GM19035 (cell line): ENCODE measurements around the gene COX10.
"Not testable (repeated sequence)": the region's sequence is repeated elsewhere in the genome, so short reads cannot be mapped to it uniquely, and the experiment has no call there.

Source experiments
- ATAC-seq: cut with Tn5 transposase; IDR thresholded peaks from one replicate; pipeline ENCODE4 v1.9.1; 2021; ENCODE audit not compliant: unreplicated experiment

The COX10 gene

DNA sequence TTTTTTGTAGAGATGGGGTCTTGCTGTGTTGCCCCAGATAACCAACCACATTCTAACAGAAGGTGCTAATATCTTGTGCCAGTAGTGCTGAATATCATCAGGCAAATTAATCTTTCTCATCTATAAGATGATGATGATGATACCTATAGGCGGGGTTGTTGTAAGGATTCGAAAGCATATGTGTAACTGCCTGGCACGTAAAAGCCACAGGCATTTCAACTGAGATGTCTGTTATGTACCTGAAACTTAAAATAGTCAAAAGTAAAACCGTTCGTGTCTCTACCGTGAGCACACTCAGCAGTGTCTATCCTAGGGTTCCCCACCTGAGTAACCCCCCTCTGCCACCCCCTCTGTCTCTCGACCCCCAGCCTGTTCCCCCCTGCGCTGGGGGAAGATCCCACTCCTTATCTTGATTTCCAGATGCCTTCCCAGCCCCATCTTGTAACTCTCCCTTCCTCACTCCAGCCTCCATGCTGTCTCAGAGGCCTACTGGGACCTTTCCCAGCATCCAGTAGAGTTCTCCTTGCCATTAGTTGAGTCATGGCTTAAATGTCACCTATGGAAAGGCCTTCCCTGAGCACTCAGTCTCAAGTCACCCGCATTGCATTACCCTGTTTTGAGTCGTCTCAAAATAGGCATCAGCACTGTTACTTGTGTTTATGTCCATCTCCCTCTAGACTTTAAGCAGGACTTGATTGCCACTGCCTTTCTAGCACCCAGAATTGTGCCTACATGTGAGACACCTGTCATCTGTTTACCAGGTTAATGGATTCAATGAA lies 133.3 kb downstream of the COX10 start:
- ATAC-seq: no peak

DNA sequence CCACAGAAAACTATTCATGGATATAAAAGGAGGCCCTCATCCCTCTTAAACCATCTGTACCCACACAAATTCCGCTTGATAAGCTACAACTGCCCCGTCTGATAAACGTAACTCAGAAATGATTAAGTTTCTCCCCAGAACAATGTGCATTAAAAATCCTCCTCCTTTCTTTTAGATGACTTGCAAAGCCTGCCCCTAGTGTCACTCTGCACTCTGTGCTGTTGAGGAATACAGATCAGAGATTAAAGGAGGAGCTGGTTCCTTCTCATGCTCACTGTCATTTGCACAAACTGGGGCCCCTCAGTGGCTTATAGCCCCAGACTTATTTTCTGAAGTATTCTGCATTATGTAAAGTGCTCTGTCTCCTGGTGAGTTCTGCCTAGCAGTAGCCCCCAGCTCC lies 134.1 kb downstream of the COX10 start:
- ATAC-seq: no peak

DNA sequence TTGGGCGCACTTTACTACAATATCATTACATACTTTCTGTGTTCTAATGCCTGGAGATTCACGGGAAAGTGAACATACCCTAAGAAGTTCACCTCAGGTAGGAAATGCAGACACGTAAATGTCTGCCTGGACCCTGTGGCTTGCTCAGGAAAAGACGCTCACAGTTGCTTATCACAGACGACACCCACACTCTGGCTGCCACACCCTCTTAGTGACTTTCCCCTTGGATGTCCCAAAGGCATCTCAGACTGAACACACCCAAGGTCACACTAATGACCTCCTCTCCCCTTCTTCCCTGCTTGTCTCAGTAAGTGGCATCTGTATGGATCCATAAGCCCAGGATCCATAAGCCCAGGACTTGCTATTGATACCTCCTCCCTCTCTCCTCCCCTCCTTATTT lies 134.8 kb downstream of the COX10 start:
- no peak for ATAC-seq

DNA sequence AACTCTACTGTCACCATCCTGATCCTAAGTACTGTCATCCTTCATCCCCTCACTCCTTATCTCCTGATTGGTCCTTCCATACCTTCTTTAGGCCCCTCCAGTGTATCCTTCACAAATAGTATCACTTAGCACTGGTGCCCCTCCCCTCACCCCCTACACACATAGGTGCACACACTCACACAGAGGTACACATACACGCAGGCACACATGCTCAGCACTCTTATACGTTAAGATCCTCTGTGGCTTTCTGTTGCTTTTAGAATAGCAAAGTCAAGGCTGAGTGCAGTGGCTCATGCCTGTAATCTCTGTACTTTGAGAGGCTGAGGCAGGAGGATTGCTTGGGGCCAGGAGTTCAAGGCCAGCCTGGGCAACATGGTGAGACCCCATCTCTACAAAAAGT lies 135.2 kb downstream of the COX10 start:
- no peak for ATAC-seq

DNA sequence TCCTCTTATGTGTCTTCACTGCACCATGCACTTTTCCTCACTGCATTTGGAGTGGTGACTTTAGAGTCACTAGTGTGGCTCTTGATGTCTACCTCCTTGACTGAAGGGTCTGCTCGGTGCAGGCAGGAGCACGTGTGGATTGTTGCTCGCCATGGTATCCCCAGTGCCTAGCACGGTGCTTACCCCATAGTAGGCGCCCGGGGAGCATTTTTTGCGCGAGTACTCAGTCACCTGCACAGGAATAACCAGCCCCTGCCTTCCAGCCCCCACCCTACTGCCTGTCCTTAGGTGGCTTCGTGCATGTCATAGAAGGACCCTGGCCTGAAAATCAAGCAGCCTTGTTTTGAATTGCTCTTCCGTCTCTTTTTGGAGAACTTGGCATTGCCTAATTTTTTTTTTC lies 136.1 kb downstream of the COX10 start:
- no peak for ATAC-seq

DNA sequence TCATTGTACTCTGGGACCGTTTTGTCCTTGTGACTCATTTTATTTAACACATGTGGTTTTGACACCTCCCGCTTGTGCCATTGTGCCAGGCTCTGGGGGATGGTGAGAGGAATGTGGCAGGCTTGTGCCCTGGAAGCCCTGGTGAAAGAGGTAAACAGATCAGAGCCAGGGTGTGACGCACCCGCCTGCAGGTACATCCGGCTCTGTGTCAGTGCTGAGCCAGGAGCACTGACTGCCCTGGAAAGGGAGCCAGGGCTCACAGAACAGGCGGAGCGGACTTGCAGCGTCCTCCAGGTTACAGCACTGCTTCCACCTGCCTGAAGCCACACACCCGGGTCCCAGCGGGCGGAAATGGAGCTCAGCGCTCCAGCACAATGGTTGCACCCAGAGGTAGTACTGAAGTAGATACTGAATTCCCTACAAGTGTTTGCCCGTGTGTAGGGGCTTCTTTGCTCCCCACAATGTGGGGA lies 136.7 kb downstream of the COX10 start:
- ATAC-seq: no peak

DNA sequence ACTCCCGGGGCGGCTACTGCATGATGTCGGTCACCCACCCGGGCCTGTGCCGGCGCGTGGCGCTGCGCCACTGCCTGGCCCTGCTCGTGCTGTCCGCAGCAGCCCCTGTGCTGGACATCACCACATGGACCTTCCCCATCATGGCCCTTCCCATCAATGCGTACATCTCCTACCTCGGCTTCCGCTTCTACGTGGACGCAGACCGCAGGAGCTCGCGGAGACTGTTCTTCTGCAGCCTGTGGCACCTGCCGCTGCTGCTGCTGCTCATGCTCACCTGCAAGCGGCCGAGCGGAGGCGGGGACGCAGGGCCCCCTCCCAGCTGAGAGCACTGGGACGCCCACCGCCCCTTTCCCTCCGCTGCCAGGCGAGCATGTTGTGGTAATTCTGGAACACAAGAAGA lies 137.6 kb downstream of the COX10 start:
- ATAC-seq: no peak

DNA sequence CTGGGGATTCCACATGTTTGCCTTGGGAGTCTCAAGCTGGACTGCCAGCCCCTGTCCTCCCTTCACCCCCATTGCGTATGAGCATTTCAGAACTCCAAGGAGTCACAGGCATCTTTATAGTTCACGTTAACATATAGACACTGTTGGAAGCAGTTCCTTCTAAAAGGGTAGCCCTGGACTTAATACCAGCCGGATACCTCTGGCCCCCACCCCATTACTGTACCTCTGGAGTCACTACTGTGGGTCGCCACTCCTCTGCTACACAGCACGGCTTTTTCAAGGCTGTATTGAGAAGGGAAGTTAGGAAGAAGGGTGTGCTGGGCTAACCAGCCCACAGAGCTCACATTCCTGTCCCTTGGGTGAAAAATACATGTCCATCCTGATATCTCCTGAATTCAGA lies 138.5 kb downstream of the COX10 start:
- ATAC-seq: no peak

DNA sequence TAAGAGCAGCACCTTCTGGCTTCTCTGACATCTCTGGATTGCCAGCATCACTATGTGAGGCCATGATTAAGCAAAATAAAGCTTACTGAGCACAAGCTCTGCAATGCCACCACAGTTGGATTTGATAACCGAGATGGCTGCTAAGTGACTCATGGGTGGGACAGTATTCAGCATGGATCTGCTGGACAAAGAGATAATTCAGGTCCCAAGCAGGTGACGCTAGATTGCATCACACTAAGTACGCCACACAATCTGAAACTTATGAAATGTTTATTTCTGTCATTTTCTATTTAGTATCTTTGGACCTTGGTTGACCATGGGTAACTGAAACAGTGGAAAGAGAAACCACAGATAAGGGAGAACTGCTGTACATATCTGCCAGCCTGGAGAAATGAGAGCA lies 139.9 kb downstream of the COX10 start:
- no peak for ATAC-seq

DNA sequence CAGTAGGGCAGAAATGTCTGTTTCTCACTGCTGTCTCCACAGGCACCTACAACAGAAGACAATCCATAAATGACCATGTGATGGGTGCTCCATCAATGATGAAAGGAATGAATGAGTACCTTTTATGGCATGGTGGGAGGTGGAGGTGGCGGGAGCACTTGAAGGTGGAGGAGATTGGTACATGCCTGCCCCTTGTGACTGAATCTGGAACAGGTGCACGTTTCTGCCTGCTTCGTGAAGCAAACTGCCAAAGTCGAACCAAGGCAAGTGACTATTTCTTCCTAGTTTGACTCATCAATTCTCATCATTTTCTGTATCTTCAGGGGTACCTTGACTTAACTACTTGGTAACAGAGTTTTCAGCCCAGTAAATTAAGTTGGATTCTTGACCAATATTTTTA lies 141.9 kb downstream of the COX10 start:
- no peak for ATAC-seq

DNA sequence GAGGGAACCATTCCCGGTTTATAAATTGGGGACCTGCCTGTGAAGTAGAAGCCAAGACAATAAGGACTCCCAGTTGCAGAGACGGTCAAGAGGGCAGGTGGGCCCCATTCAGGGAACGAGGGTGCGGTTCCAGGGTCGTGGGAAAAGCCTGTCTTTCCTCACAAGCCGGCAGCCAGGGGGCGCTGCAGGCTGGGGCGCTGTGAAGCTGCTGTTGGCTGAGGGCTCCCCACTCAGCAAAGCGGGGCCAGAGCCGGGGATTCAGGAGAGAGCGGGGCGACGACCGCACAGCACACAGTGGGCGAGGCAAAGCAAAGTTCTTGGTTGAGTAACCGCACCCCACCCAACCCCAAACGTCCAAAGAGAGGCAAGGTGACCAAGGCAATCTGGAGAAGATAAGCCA lies 142.5 kb downstream of the COX10 start:
- ATAC-seq: no peak

DNA sequence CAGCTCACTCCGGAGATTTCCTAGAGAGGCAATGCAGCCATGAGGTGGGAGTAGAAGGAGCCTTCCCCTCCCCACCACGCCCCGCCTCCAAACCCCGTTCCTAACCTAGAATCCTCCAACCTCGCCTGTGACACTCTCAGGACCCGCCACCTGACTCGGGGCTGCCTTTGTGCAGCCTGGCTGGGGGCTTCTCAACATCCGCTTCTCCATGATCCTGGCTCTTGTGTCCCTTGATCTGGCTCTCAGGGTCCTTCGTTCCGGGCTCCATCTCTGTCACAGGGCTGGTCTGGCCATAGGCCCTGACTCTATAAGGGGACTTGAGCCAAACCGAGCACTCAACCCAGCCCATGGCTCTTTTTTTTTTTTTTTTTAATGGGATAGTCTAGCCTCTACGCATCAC lies 143.1 kb downstream of the COX10 start:
- no peak for ATAC-seq

DNA sequence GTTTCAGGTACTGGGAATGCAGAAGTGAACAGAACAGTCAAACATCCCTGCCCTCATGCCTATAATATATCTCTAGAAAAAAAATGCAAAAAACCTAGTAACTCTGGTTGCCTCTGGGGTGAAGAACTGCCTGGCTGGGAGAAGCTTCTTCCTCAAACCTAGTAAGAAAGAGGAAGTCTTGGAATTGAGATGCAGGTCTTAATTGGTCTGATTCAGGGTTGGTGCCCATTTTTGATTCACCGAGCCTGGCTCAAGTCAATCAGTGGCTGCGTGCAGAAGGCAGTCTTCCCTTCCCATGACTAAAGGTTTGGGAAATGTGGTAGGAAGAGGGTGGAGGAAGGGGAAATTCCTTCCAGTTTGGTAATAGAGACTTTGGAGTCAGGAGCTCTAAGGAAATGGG lies 145.0 kb downstream of the COX10 start:
- ATAC-seq: no peak

DNA sequence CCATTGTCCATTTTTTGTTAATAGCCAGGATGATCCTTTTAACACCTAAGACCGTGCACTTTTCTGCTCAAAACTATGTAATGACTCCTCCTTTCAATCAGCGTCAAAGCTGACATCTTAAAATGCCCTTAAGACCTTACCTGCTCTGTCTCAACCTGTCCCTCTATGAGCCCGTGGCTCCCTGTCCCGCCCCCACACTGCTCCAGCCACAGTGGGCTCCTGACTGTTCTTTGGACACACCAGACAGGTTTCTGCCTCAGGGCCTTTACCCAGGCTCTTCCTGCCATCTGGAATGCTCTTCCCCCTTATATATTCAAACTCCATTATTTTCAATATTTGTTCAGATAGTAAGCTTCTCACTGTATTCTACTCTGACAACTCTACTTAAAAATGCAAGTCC lies 153.3 kb downstream of the COX10 start:
- ATAC-seq: no peak

DNA sequence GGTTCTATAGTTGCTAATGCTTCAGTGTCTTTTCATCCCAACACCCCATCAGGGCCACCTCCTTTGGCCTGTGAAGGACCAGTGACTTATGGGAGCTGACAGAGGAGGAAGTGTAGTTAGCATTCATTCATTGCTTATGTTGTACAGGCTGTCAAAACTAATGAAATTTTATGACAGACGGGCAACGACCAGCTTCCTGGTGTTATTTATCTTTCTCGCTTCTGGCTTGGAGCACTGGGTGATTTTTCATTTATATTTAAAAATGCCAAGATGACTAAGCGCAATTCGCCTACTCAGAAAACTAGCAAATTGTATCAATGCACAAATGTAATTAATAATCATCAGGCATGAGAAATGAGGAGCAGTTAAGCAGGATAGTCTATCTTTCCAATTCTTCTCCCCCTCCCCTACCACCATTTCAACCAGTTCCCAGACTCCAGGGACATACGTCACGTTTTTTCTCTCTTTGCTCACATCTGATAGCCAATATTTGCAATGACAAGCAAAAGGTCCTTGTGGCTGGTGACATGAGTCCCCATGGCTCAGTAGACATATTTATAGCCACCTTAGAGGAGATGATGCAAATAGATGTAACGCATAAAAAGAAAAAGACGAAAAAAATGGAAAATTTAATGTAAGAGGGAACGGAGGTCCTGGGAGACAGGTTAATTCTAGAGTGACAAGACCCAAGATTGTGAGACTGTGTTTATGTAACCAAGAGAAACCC lies 156.1 kb downstream of the COX10 start:
- no peak for ATAC-seq

DNA sequence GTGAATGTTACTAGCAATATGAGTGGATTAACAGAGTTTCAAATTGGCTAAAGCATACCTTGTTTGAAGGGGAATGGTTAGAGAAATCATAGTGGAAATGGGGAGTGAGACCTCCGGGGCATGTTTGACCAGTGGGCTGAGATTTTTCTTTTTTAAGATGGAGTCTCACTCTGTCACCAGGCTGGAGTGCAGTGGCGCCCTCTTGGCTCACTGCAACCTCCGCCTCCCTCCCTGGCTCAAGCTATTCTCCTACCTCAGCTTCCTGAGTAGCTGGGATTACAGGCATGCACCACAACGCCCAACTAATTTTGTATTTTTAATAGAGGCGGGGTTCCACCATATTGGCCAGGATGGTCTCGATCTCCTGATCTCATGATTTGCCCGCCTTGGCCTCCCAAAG lies 157.7 kb downstream of the COX10 start:
- no peak for ATAC-seq

DNA sequence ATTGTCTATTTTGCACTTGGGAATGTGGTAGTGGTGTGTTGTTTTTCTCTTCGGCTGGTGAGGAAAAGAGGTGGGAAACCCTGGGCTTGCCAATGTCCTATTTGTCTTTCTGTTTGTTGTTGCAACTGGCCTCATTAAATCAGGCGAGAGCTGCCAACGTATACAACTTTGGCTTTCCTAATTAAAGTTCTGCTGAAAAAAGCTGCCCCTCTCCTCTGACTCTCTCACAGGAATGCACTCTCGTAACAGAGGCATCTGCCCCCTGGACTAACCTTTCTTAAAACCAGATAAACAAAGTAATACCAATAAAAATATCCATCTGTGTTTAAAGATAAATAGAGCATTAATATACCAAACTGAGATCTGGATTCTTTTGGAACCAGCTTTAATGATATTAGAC lies 159.6 kb downstream of the COX10 start:
- ATAC-seq: no peak

DNA sequence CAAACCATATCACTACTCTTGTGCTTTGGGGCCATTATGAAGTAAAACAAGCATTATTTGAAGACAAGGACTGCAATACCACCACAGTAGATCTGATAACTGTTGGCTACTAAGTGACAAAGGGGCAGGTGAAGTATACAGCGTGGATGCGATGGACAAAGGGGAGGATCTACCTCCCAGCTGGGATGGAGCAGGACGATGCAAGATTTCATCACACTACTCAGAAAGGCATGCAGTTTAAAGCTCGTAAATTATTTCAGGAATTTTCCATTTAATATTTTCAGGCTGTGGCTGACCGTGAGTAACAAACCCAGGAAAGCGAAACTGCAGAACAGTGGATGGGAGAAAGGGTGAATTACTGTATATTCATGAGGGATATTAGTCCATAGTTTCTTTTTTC lies 161.9 kb downstream of the COX10 start:
- ATAC-seq: not testable (repeated sequence)

DNA sequence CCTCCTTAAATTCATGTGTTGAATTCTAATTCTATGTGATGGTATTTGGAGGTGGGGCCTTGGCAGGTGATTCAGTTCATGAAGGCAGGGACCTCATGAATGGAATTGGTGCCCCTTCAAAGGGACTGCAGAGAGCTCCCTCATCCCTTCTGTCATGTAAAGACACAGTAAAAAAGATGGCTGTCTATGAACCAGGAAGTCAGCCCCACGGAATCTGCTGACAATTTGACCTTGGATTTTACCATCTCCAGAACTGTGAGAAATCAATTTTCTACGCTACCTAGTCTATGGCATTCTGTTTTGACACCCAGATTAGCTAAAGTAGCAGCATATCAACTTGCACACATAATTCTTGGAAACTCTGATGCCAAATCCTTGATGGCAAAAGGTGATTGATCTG lies 165.7 kb downstream of the COX10 start:
- ATAC-seq: not testable (repeated sequence)

DNA sequence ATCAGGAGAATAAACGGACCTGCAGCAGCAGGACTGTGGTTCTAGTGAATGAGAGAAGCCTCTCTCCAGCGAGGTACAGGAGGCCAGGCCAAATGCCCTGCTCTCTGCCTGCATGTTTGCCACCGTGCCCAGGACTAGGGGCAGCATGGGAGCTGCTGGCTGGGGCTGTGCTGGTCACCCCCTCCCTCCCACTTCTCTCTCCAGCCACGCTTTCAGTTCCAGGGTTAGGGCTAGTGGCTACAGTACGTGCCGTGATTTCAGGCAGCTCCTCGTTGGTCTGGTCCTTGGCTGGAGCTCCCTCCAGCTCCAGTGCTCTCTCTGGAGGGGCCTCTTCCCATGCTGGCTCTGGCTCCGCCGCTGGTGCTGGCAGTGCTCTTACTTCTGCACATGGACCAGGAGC lies 166.7 kb downstream of the COX10 start:
- not testable (repeated sequence) for ATAC-seq

DNA sequence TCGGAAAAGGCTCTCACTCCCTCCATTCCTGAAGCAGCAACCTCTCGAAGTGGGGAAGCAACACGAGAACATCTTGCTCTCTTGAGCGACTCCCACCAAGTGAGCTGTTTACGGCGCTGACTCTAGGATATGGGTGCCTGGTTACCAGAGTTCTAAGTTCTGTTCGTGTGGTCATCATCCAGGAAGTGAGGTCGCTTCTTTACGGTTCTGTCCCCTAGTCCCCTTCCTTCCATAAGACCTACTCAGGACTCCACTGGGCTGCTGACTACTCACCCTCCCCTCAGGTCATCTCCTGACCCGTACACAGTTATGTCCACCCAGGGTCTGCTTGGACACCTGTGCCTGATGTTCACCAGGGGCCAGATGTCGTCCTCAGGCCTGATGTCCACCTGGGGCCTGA lies 167.5 kb downstream of the COX10 start, which contains the start of gene CDRT15:
Gene CDRT15 (minus strand): TSS at position 101 of the 400 bp plus-strand sequence. CDS start 29 bp downstream, at position 72.
- ATAC-seq: not testable (repeated sequence)

DNA sequence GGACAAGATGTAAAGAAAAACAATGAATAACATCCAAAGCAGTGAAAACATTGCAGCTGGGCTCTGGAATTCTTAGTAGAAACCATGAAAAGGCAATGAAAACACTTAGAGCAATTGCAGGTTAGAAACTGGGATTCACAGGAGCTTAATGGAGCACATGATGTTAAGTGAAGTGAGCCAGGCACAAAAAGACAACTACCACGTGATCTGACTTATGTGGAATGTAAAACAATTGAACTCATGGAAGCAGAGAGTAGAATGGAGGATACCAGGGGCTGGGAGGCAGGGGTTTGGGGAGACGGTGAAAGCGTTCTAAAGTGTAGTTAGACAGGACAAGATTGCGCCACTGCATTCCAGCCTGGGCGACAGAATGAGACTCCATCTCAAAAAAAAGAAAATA lies 170.0 kb downstream of the COX10 start:
- not testable (repeated sequence) for ATAC-seq
